Naive B cell (primary cell): ENCODE results near the gene CYB561D2. TPM values are rescaled to one million over a fixed set of nuclear protein-coding genes. Genes with fewer than 3 reads are reported as not detected.

Source experiments
- polyA plus RNA-seq, 6 donors: library from polyadenylated mRNA; unstranded; fragments of 300-500 nt; fragmentation: Illumina TruSeq; gene quantifications; one replicate each; pipeline ENCODE4 v1.2.3, GENCODE V29; 2021; ENCODE audit warnings: low read depth in 6 of 6

The CYB561D2 gene
- polyA plus RNA-seq, 6 donors from 2014 or later = 55.4 to 75.9 (median 65.2) TPM

Other genes starting within 250 kb of the CYB561D2 start
- gene SEMA3F, start 195.5 kb upstream of the CYB561D2 start, polyA plus RNA-seq = not detected
- not detected for gene GNAT1, start 159.3 kb upstream of the CYB561D2 start, polyA plus RNA-seq
- gene SLC38A3, start 145.6 kb upstream of the CYB561D2 start, polyA plus RNA-seq = not detected
- 100 to 1,000 TPM; 472 to 669 (median 550) TPM for gene GNAI2, start 114.7 kb upstream of the CYB561D2 start, polyA plus RNA-seq
- gene SEMA3B, start 81.7 kb upstream of the CYB561D2 start, polyA plus RNA-seq = under 1 TPM in 1 of 6 donors, not detected in 5; 0.13 TPM
- gene LSMEM2, start 71.8 kb upstream of the CYB561D2 start, polyA plus RNA-seq = under 1 TPM in 1 of 6 donors, not detected in 5; 0.19 TPM
- gene IFRD2, start 58.4 kb upstream of the CYB561D2 start, polyA plus RNA-seq = 10 to 100 TPM; 42.7 to 68.3 (median 55.7) TPM
- 1 to 10 TPM in 4 of 6 donors, under 1 TPM in 1, not detected in 1; 0.93 to 2.8 (median 1.6) TPM for gene HYAL3, start 51.5 kb upstream of the CYB561D2 start, polyA plus RNA-seq
- 10 to 100 TPM in 5 of 6 donors, 1 to 10 TPM in 1; 9.0 to 15.5 (median 11.6) TPM for gene NAA80, start 51.5 kb upstream of the CYB561D2 start, polyA plus RNA-seq
- gene HYAL1, start 47.3 kb upstream of the CYB561D2 start, polyA plus RNA-seq = under 1 TPM in 3 of 6 donors, not detected in 3; 0.12 to 0.32 (median 0.15) TPM
- 1 to 10 TPM in 4 of 6 donors, under 1 TPM in 1, not detected in 1; 0.59 to 5.9 (median 3.4) TPM for gene HYAL2, start 28.1 kb upstream of the CYB561D2 start, polyA plus RNA-seq
- 10 to 100 TPM; 39.2 to 60.2 (median 46.3) TPM for gene TUSC2, start 22.6 kb upstream of the CYB561D2 start, polyA plus RNA-seq
- gene RASSF1, start 10.0 kb upstream of the CYB561D2 start, polyA plus RNA-seq = 100 to 1,000 TPM in 2 of 6 donors, 10 to 100 TPM in 4; 71.9 to 147 (median 89.9) TPM
- under 1 TPM in 1 of 6 donors, not detected in 5; 0.53 TPM for gene ZMYND10, start 5.1 kb upstream of the CYB561D2 start, polyA plus RNA-seq
- gene NPRL2, start 87 bp upstream of the CYB561D2 start, polyA plus RNA-seq = 10 to 100 TPM; 17.9 to 31.8 (median 23.7) TPM
- 10 to 100 TPM; 24.5 to 34.1 (median 31.6) TPM for gene TMEM115, start 8.7 kb downstream of the CYB561D2 start, polyA plus RNA-seq
- gene CACNA2D2, start 152.8 kb downstream of the CYB561D2 start, polyA plus RNA-seq = under 1 TPM in 3 of 6 donors, not detected in 3; 0.17 to 0.24 (median 0.18) TPM
- gene C3orf18, start 216.9 kb downstream of the CYB561D2 start, polyA plus RNA-seq = 10 to 100 TPM in 2 of 6 donors, 1 to 10 TPM in 4; 3.6 to 11.3 (median 6.4) TPM
- 10 to 100 TPM; 18.2 to 44.6 (median 32.8) TPM for gene HEMK1, start 218.7 kb downstream of the CYB561D2 start, polyA plus RNA-seq